Testis (tissue), 3 donors: Measurements from ENCODE around the gene TAF13. TPM values are rescaled to one million over a fixed set of nuclear protein-coding genes. Genes with fewer than 3 reads are reported as not detected.
A peak's percentile ranks its signal among the peaks of the same experiment; 100 is the strongest.
"Not testable (repeated sequence)": the region's sequence is repeated elsewhere in the genome, so short reads cannot be mapped to it uniquely, and the experiment has no call there.

ENCODE experiments used
- DNase-seq: peaks from one replicate; pipeline ENCODE4 v3.0.0-alpha.2; 2019
- H3K27ac ChIP-seq, 2 donors: fragments of 200-600 bp; sonication (generic); one replicate each; pipeline ENCODE4 v1.5.1; 2019
- H3K27me3 ChIP-seq: fragments of 200-600 bp; sonication (generic); one replicate; pipeline ENCODE4 v1.5.1; 2019
- H3K36me3 ChIP-seq: fragments of 200-600 bp; sonication (generic); one replicate; pipeline ENCODE4 v1.5.1; 2017; ENCODE audit warnings: low read depth; ENCODE audit errors: missing control alignments
- H3K4me1 ChIP-seq: fragments of 200-600 bp; sonication (generic); one replicate; pipeline ENCODE4 v1.5.1; 2019
- H3K4me3 ChIP-seq, 2 donors: fragments of 200-600 bp; sonication (generic); one replicate each; pipeline ENCODE4 v1.5.1; 2017 to 2019
- H3K9me3 ChIP-seq: fragments of 200-600 bp; sonication (generic); one replicate; pipeline ENCODE4 v1.5.1; 2017
- CTCF ChIP-seq, 3 experiments: fragments of 450-650 bp in 2 of 3; fragments of 200-600 bp in 1 of 3; sonication (generic) in 1 of 3; IDR thresholded peaks; one replicate each; pipeline ENCODE4 v1.5.1; 2016 to 2019; ENCODE audit warnings: antibody characterized with exemption in 3 of 3, mild to moderate bottlenecking in 2 of 3, moderate library complexity in 1 of 3
- POLR2A ChIP-seq: fragments of 450-650 bp; IDR thresholded peaks from one replicate; pipeline ENCODE4 v1.6.1; 2017; ENCODE audit warnings: antibody characterized with exemption, mild to moderate bottlenecking, moderate library complexity
- WGBS, 2 donors: methylation state at CpG; one replicate each; pipeline ENCODE4 v1.1.5; 2018; 5-methylcytosine and 5-hydroxymethylcytosine counted together
- intact Hi-C: fragments of 100-400 bp; cut with DNase I; formaldehyde crosslinking; loops from one replicate; pipeline ENCODE4 v1.15.1; 2023; ENCODE audit warnings: low total_unique reads
- polyA plus RNA-seq: library from polyadenylated mRNA; stranded (reverse); fragments of 350-450 nt; fragmentation: Illumina TruSeq; extraction: RNeasy Lipid Tissue Mini Kit (QIAGEN cat#74804); gene quantifications from one replicate; pipeline ENCODE4 v1.2.3, GENCODE V29; 2014; ENCODE audit warnings: low read depth, low replicate concordance; ENCODE audit not compliant: insufficient read depth
- total RNA-seq, 2 donors: library from RNA; depleted of rRNA; stranded (reverse); fragments of >200 nt; gene quantifications; one replicate each; pipeline ENCODE4 v1.2.3, GENCODE V29; 2016

TAF13 gene
- total and polyA plus RNA-seq, 3 donors from 2014 or later, result 27.9 to 42.0 (median 38.5) TPM

GRCh38 chr1:109040989-109041620 lies 34.7 kb downstream of the TAF13 start:
- H3K9me3 ChIP-seq, result no peaks in the 10 kb centered on the region
- H3K36me3 ChIP-seq, result no peaks in the 10 kb centered on the region
- TF ChIP-seq POLR2A (no peak), CTCF (IDR thresholded peaks at IDR 0.05) (no peak)
- no peaks in the 10 kb centered on the region for H3K27me3 ChIP-seq
- intact Hi-C loops, result no loop called here
- peak overlapping the region; percentile 74 to 82 for H3K27ac ChIP-seq
- no peak for DNase-seq
- peak overlapping the region; percentile 91 to 99 for H3K4me3 ChIP-seq
- no peaks in the 10 kb centered on the region for H3K4me1 ChIP-seq
- WGBS, 2 donors, result 0% methylated on average over 25 to 44 of the region's 44 CpGs

GRCh38 chr1:109040627-109040988 lies 35.2 kb downstream of the TAF13 start:
- TF ChIP-seq POLR2A (no peak), CTCF (IDR thresholded peaks at IDR 0.05) (no peak)
- DNase-seq, result no peak
- peak overlapping the region in 1 of 2 donors; percentile 82 for H3K27ac ChIP-seq
- H3K27me3 ChIP-seq, result no peaks in the 10 kb centered on the region
- H3K4me1 ChIP-seq, result no peaks in the 10 kb centered on the region
- no peaks in the 10 kb centered on the region for H3K36me3 ChIP-seq
- peak overlapping the region; percentile 91 to 99 for H3K4me3 ChIP-seq
- no peaks in the 10 kb centered on the region for H3K9me3 ChIP-seq
- intact Hi-C loops, result no loop called here
- WGBS, 2 donors, result 12 to 16% methylated on average over 3 of the region's 3 CpGs

- Histone ChIP-seq H3K36me3 (no peaks in the 10 kb centered on the region), H3K9me3 (no peaks in the 10 kb centered on the region), H3K27ac (no peak overlapping the region), H3K4me1 (no peaks in the 10 kb centered on the region), H3K4me3 (no peak overlapping the region), H3K27me3 (no peaks in the 10 kb centered on the region)
- WGBS, 2 donors, result 90 to 97% methylated on average over 2 of the region's 2 CpGs
- no peak for DNase-seq
- no peak for TF ChIP-seq POLR2A
- no peak for TF ChIP-seq CTCF (IDR thresholded peaks at IDR 0.05)
- intact Hi-C loops, result no loop called here
These were observed 41.4 kb downstream of the TAF13 start for GRCh38 chr1:109034382-109034781.

- H3K36me3 ChIP-seq, H3K4me3 ChIP-seq, H3K27me3 ChIP-seq, DNase-seq, H3K27ac ChIP-seq, H3K4me1 ChIP-seq, H3K9me3 ChIP-seq, intact Hi-C loops: not testable (repeated sequence)
- 91 to 93% methylated on average over 8 of the region's 8 CpGs for WGBS, 2 donors
These were observed 46.3 kb downstream of the TAF13 start for GRCh38 chr1:109029493-109029892.

GRCh38 chr1:109027841-109028240 lies 48.0 kb downstream of the TAF13 start:
- intact Hi-C loops, result no loop called here

More at GRCh38 chr1:109027841-109028240, 48.0 kb downstream of the TAF13 start:
- H3K4me3 ChIP-seq, result no peak overlapping the region
- no peaks in the 10 kb centered on the region for H3K36me3 ChIP-seq
- H3K27ac ChIP-seq, result no peak overlapping the region
- no peaks in the 10 kb centered on the region for H3K9me3 ChIP-seq
- TF ChIP-seq POLR2A (no peak), CTCF (IDR thresholded peaks at IDR 0.05) (peak in 1 of 3 experiments; percentile 24)
- no peaks in the 10 kb centered on the region for H3K4me1 ChIP-seq
- no peaks in the 10 kb centered on the region for H3K27me3 ChIP-seq
- no peak for DNase-seq
